Measurements from ENCODE around the gene DYNLRB2. TPM values are rescaled to one million over a fixed set of nuclear protein-coding genes. Genes with fewer than 3 reads are reported as not detected.
A peak's percentile ranks its signal among the peaks of the same experiment; 100 is the strongest.

DYNLRB2 gene
- total and polyA plus RNA-seq, 2 of the 13 experiments (the other 11 are each of a cell fraction or from before 2014, with no cell fraction given), result not detected

DNA sequence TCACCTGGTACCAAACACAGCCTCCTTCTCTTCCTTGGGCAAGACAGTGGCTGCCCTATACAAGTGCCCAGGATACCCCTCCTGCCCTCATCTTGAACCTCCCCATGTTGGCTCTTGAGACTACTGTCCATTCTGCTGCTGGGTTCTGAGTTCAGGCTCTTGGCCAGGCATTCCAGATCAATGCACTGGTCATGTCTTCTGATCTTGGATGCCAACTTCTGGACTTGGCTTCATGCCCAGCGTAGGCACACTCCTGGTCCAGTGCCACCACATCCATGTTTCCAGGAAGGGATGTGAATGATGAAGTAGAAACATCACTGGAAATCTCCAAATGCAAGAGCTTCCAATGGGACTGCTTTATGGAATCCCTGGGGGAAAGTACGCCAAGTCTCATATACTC is 51.5 kb downstream of the DYNLRB2 start (continued):
- TF ChIP-seq, protein P1, sequence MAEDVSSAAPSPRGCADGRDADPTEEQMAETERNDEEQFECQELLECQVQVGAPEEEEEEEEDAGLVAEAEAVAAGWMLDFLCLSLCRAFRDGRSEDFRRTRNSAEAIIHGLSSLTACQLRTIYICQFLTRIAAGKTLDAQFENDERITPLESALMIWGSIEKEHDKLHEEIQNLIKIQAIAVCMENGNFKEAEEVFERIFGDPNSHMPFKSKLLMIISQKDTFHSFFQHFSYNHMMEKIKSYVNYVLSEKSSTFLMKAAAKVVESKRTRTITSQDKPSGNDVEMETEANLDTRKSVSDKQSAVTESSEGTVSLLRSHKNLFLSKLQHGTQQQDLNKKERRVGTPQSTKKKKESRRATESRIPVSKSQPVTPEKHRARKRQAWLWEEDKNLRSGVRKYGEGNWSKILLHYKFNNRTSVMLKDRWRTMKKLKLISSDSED (CRISPR knock-in tag; IDR thresholded peaks at IDR 0.05), result no peak
- no peak for TF ChIP-seq ATF7-NPFF (CRISPR knock-in tag; IDR thresholded peaks at IDR 0.05; ENCODE audit: low read depth)
- TF ChIP-seq, protein P2, sequence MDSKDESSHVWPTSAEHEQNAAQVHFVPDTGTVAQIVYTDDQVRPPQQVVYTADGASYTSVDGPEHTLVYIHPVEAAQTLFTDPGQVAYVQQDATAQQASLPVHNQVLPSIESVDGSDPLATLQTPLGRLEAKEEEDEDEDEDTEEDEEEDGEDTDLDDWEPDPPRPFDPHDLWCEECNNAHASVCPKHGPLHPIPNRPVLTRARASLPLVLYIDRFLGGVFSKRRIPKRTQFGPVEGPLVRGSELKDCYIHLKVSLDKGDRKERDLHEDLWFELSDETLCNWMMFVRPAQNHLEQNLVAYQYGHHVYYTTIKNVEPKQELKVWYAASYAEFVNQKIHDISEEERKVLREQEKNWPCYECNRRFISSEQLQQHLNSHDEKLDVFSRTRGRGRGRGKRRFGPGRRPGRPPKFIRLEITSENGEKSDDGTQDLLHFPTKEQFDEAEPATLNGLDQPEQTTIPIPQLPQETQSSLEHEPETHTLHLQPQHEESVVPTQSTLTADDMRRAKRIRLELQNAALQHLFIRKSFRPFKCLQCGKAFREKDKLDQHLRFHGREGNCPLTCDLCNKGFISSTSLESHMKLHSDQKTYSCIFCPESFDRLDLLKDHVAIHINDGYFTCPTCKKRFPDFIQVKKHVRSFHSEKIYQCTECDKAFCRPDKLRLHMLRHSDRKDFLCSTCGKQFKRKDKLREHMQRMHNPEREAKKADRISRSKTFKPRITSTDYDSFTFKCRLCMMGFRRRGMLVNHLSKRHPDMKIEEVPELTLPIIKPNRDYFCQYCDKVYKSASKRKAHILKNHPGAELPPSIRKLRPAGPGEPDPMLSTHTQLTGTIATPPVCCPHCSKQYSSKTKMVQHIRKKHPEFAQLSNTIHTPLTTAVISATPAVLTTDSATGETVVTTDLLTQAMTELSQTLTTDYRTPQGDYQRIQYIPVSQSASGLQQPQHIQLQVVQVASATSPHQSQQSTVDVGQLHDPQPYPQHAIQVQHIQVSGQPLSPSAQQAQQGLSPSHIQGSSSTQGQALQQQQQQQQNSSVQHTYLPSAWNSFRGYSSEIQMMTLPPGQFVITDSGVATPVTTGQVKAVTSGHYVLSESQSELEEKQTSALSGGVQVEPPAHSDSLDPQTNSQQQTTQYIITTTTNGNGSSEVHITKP (CRISPR knock-in tag; IDR thresholded peaks at IDR 0.05; ENCODE audit: low read depth), result no peak
- TF ChIP-seq CENPX (CRISPR knock-in tag; IDR thresholded peaks at IDR 0.05), result no peak
- TF ChIP-seq ZBTB38 (CRISPR knock-in tag; IDR thresholded peaks at IDR 0.05), result no peak
- TF ChIP-seq GATAD2A (CRISPR knock-in tag; IDR thresholded peaks at IDR 0.05), result no peak

DNA sequence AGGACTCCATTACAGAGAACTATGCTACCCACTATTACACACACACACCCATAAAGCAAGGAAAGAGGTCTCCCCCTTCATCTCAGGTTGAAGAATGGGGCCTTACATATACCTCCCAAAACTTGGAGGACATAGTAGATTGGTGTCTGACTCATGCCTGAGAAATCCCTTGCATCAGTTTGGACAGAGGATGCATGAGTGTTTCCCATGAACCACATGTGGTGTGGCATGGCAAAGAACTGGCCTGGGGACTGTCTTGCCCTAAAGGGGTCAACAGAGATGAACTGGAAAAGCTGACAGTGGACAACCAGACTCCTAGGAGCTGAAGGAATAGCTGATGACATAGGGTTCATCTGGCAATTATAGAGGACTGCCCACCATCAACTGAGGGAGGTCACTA is 54.0 kb downstream of the DYNLRB2 start:
- Histone ChIP-seq H3K4me2 (ENCODE audit: low read depth, low read length) (no peak overlapping the region), H4K20me1 (ENCODE audit: insufficient read depth, low read length) (no peaks in the 10 kb centered on the region), H3K9ac (ENCODE audit: insufficient read depth, low read depth, low read length) (no peak overlapping the region), H3K79me2 (ENCODE audit: insufficient read depth, low read length) (no peaks in the 10 kb centered on the region), H3K27ac (ENCODE audit: extremely low read length, insufficient read depth, low read length) (no peak overlapping the region), H2AFZ (ENCODE audit: low read length) (no peak overlapping the region), H3K36me3 (replicated peaks in 1 of 2; ENCODE audit: control insufficient read depth in 1 of 2, insufficient read depth in 2 of 2, low read length in 2 of 2) (no peaks in the 10 kb centered on the region), H3K27me3 (ENCODE audit: control insufficient read depth in 1 of 2, insufficient read depth in 2 of 2, low read length in 2 of 2) (no peaks in the 10 kb centered on the region; a peak in 1 of 5 replicates), H3K9me3 (ENCODE audit: low read length) (peaks cover 8% of the 10 kb centered on the region; the same call in 1 of the 2 replicates), H3K4me3 (replicated peaks in 1 of 3; ENCODE audit: insufficient read depth in 1 of 3, low read depth in 2 of 3, low read length in 3 of 3) (no peak overlapping the region), H3K4me1 (ENCODE audit: insufficient read depth, low read length) (no peaks in the 10 kb centered on the region)
- BruUV-seq (replicated peaks), result no TSS peak
- DNase-seq (ENCODE audit: low spot score), result no peak
- POLR2A ChIA-PET, result no interaction called here
- CTCF ChIA-PET (ENCODE audit: low intra/inter-chr PET ratio, low total read pairs), result no interaction called here
- no peak for ATAC-seq
- no peak for TF ChIP-seq ZNF878 (CRISPR knock-in tag; IDR thresholded peaks at IDR 0.05)
- TF ChIP-seq, protein P3, sequence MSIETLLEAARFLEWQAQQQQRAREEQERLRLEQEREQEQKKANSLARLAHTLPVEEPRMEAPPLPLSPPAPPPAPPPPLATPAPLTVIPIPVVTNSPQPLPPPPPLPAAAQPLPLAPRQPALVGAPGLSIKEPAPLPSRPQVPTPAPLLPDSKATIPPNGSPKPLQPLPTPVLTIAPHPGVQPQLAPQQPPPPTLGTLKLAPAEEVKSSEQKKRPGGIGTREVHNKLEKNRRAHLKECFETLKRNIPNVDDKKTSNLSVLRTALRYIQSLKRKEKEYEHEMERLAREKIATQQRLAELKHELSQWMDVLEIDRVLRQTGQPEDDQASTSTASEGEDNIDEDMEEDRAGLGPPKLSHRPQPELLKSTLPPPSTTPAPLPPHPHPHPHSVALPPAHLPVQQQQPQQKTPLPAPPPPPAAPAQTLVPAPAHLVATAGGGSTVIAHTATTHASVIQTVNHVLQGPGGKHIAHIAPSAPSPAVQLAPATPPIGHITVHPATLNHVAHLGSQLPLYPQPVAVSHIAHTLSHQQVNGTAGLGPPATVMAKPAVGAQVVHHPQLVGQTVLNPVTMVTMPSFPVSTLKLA (IDR thresholded peaks at IDR 0.05), result peak; percentile 8; the same call in 1 of the 2 replicates
- in situ Hi-C loops (cut with HindIII; ENCODE audit: extremely low pct_ligation_motif_present, low pct_unique_long_range_greater_than_20kb) (no loop called here), intact Hi-C loops (cut with micrococcal nuclease; ENCODE audit: unreplicated experiment) (no loop called here)
- no peak for FAIRE-seq

Measured in HepG2 (cell line).